C4-2B (cell line): Measurements from ENCODE around the gene MED12.

Experiments used
- H3K27ac ChIP-seq: fragments of 450-650 bp; 2 replicates; pipeline ENCODE4 v1.5.1; 2017
- CTCF ChIP-seq: fragments of 450-650 bp; conservative IDR thresholded peaks from 2 replicates; pipeline ENCODE4 v1.5.1; 2017; ENCODE audit warnings: mild to moderate bottlenecking
- ZFX ChIP-seq: fragments of 450-650 bp; IDR thresholded peaks from 2 replicates; pipeline ENCODE4 v1.6.1; 2017

Gene MED12

DNA sequence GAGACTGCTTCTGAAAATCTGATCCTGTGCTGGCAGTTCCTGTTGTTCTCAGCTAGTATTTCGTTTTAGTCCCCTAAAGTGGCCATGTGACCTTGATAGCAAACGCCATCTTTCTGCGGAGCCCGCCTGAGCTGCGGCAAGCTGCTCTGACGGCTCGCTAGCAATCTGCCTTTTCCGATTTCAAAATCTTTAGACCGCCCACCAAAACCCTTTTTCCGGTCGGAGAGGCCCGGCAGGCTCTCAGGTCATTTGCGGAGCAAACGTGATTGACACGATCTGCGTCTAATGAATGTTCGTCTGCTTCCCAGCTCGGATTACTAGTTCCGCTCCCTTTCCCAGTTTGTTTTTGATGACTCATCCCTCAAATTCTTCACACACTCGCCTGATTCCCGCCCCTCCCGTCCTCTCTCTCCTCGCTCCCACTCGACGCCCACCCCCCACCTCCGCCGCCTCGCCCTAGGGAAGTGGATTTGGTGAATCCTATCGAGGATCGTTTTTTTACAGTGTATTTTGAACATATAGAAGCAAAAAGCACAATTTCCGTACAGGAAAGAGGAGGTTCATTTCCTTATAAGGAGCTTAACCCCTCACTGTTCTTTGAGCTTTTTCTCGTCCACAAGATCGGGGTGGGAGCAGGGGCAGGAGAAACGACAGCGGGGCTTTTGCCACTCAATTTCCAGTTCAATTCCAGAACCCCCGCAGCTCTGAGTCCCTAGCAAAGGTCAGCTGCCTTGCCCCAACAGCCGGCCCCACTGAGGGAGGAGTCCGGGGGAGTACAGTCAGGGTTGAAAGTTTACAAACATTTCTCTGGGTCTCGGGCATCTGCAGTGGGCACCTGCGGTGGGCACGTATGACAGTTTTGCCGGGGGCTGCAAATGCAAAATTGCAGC lies 63.8 kb downstream of the MED12 start:
- peak overlapping the region; percentile 95 for H3K27ac ChIP-seq
- no peak for TF ChIP-seq ZFX
- TF ChIP-seq CTCF: no peak

DNA sequence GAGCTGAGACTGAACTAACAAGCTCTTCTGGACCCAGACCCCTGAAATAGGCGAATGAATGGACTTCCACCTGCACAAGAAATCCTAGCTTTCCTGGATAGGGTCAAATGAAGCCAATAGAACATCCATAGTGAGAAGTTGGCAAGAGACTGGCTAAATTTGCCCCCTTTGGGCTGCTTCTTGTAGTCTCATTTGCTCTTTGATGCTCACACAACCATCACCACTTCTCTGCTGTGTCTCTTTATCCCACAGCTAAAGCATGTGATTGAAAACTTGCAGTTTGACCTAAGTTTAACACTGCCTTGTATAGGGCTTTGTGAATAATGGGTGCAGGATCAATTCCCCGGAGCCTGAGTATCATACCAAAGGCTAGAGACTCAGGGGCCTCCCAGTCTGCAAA lies 64.5 kb downstream of the MED12 start:
- peak overlapping the region; percentile 95 for H3K27ac ChIP-seq
- TF ChIP-seq ZFX (no peak), CTCF (no peak)

- TF ChIP-seq ZFX: no peak
- no peak for TF ChIP-seq CTCF
Measured at GRCh38 chrX:71183341-71183740, 64.9 kb downstream of the MED12 start.

DNA sequence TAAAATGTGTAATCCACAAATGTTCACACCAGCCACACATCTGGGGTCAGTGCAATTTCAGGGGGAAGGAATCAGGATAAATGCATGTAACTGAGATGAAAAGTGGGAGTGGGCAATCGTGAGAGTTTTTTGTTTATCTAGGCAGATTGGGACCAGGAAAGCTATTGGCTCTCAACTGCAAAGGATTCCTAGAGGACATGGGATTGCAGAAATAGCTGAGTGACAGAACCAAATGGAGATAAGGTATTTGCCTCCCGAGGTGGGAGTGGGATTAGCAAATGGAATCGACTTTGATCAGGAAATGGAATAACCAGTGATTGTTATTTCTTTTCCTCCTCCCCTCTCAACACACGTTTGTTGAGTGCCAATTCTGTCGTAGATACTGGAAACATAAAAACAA lies 65.7 kb downstream of the MED12 start:
- peak overlapping the region; percentile 95 for H3K27ac ChIP-seq
- no peak for TF ChIP-seq ZFX
- no peak for TF ChIP-seq CTCF

More at GRCh38 chrX:71183341-71183740, 64.9 kb downstream of the MED12 start:
- peak overlapping the region; percentile 95 for H3K27ac ChIP-seq

GRCh38 chrX:71184803-71185495 lies 66.6 kb downstream of the MED12 start:
- no peak for TF ChIP-seq ZFX
- peak overlapping the region; percentile 95 for H3K27ac ChIP-seq

- TF ChIP-seq CTCF (no peak), ZFX (no peak)
- no peak overlapping the region for H3K27ac ChIP-seq
Measured at GRCh38 chrX:71191248-71191647, 72.9 kb downstream of the MED12 start.
